Globus pallidus (tissue), 1 donor: ENCODE data around the gene PARP8.
"Not testable (repeated sequence)": the region's sequence is repeated elsewhere in the genome, so short reads cannot be mapped to it uniquely, and the experiment has no call there.

ENCODE experiments used
- DNase-seq: peaks from one replicate; pipeline ENCODE4 v3.0.0-alpha.2; 2015; ENCODE audit warnings: low spot score

PARP8 gene

GRCh38 chr5:50786073-50786472, 119.6 kb downstream of the PARP8 start:
- no peak for DNase-seq

GRCh38 chr5:50791813-50792212, 125.4 kb downstream of the PARP8 start:
- DNase-seq, result no peak

DNA sequence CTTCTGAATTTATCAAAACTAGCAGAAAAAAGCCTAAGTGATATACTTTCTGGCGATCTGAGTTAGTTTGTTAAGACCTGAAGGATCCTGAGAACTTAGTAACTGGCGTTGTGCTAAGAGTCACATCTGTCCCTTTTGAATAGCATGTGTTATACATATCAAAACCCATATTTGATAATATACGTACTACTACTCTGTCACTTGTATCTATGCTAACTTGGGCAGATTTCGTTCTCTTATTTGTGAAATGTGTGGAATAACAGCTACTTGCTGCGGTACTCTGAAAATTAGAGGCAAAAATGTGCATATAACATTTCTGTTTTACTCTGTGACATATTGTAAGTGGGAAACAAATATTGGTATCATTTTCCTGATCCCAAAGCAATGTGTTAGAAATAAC, 126.4 kb downstream of the PARP8 start:
- DNase-seq, result no peak

DNA sequence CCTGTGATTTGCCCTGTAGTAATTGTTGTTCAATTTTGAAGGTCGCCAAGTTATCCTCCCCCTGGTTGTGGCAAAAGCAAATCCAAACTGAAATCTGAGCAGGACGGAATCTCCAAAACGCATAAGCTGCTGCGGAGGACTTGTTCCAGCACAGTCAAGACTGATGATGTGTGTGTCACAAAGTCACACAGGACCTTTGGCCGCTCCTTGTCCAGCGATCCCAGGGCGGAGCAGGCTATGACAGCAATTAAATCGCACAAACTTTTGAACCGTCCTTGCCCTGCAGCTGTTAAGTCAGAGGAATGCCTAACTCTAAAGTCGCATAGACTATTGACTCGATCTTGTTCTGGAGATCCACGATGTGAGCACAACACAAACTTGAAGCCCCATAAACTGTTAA, 128.4 kb downstream of the PARP8 start:
- no peak for DNase-seq

DNA sequence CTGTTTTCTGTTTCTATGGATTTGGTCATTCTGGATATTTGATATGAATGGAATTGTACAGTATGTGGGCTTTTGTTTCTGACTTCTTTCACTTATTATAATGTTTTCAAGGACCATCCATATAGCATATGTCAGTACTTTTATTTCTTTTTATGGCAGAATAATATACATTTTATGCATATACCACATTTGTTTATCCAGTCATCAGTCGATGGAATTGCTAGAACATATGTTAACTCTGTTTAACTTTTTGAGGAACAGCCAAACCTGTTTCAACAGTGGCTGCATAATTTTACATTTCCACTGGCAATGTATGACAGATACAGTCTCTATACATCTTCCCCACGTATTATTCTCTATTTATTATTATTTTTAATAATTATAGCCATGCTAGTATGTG, 131.6 kb downstream of the PARP8 start:
- DNase-seq, result no peak

GRCh38 chr5:50799596-50799995, 133.2 kb downstream of the PARP8 start:
- DNase-seq, result no peak

DNA sequence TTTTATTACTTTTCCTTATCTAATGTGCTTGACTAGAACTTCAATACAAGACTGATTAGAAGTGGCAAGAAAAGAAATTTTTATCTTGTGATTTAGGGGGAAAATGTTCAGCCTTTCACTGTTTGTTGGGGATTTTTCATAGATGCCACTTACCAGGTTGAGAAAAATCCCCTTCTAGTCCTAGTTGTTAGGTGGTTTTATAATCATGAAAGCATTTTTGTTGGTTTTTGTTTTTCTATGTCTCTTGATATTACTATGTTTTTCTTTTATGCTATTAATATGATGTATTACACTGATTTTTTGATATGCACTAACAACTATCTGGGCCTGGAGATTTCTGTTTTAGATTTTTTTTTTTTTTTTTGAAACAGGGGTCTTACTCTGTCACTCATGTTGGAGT, 134.0 kb downstream of the PARP8 start:
- DNase-seq, result no peak

GRCh38 chr5:50807661-50808060, 141.2 kb downstream of the PARP8 start:
- no peak for DNase-seq

DNA sequence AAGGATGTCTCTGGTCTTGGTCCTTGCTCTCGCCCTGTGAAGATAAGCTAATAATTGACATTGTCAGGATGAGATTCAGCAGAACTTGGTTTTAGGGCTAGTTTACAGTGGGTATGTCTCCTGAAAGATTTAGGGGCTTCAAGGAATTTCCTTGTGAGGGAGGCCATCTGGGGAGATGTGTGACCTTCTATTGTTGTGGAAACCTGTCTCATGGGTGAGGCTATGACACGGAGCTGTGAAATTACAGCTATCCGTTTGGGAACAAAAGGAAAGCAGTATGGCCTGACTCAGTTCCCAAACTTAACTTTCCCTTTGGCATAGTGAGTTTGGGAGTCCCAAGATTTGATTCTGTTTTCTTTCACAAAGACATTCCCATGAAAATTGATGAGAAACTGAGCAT, 142.0 kb downstream of the PARP8 start:
- DNase-seq, result no peak

GRCh38 chr5:50811746-50812145, 145.3 kb downstream of the PARP8 start:
- DNase-seq, result not testable (repeated sequence)

DNA sequence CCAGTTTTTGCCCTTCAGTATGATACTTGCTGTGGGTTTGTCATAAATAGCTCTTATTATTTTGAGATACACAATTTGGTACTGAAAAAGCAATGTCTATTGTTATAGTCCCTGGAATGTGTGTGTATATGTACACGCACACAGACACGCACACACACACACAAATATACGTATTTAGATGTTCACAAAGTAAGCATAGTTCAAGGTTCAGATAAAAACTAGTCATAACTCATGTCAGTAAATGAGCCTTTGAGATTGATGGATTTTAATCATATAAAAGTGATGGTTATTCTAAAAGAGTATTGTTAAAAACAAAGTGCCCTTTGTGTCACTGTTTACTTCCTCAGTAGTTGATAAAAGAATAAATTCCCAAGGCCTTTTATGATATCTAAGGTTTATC, 147.3 kb downstream of the PARP8 start:
- DNase-seq, result no peak

DNA sequence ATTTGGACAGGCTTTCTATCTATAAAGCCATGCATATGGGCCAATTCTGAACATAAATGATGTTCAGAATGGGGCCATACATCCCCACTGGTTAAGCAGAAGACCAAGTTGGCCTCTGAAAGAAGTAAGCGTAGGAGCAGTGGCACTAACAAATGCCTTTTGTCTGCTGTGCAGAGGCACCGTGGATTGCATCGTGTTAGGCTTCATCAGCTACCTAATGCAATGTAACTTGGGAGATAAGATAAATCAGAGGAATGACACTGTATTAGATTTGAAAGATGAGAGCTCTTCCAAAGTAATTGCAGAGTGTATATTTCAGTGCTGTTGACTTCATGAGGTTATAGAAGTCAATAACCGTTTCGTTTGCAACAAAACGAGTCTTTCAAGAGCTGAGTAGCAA, 148.1 kb downstream of the PARP8 start:
- no peak for DNase-seq

DNA sequence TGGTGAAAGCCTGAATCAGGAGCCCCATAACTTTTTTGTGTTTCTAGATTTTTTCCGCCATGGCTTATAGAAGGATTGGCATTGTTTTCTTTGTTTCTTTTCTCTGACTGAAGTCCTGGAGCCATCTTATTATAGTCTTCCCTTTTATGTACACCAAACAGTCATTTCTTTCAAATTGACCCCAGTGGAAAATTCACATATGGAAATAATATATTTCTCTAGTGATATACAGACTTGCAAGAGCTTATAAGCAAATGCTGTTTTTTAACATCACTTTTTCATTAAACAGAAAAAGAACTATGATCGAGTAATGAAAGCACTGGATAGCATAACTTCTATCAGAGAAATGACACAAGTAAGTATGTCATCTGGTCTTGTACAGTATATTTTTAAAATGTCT, 155.6 kb downstream of the PARP8 start:
- DNase-seq, result no peak

DNA sequence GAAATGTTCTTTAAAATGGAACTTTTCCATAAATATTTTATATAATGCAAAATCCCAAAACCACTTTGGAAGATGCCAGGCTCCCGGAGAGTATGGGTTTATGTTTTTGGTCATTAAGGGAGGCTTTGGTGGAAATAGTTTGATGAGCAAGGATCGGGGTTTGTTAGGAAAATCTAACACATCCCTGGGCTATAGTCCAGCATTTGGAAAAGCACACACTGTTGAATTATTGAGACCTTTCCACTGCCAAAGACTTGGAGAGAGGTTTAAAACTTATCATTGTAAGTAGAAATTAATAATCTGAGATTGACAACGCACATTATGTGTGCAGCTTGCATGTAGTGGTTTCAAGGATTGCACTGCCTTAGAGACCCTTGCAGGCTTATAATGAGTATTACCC, 156.3 kb downstream of the PARP8 start:
- DNase-seq, result no peak

DNA sequence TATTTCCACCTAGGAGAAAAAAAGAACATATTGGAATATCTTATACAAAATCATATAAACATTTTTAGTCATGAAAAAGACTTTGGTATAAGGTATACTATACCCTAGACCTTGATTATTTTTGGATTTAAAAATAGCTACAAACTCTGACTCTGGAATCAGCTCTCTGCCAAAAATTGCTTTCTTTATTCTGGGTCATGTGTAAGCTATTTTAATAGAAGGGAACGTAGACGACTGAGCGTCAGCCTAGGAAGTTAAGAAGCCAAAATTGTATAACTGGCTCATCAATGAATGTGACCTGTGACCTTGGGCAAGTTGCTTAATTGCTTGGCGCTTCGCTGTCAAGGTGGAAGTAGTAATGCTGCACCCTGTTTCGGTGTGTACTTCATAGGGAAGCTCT, 157.1 kb downstream of the PARP8 start:
- DNase-seq, result no peak

DNA sequence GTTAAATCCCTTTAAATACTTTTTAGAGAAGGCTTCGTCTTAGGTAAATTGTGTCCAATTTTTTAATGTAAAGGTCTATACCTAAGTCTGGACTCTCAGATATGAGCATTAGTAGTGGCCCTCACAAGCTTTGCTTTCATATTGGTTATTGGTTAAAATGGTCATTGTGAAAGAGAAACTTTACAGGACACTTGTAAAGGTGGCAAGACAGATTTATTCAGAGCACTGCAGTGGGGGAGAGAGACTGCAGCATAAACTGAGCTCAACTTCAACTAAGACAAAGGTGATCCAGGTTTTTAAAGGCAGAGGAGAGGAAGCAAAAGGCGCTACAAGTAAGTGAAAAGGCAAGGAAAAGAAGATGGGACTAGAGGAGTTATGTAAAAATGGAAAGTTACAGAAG, 157.7 kb downstream of the PARP8 start:
- no peak for DNase-seq

- DNase-seq, result no peak
These were observed 161.2 kb downstream of the PARP8 start for GRCh38 chr5:50827516-50828247.

DNA sequence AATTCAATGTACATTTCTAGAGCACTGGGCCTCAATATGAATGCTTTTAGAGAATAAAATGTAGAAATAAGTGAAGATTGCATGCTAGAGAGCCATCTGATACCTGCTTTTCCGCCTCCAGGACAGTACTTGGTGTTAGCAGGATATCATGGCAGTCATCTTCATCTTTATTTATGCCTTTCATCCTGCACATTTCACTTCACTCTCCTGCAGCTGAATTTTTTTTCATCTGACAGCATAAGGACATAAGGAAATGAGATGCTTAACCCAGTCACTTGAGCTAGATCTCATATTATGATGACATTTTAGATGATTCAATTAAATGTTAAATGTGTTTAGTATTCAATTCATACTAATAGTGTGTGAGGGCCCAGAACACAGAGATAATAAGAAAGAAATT, 162.6 kb downstream of the PARP8 start:
- DNase-seq, result no peak

DNA sequence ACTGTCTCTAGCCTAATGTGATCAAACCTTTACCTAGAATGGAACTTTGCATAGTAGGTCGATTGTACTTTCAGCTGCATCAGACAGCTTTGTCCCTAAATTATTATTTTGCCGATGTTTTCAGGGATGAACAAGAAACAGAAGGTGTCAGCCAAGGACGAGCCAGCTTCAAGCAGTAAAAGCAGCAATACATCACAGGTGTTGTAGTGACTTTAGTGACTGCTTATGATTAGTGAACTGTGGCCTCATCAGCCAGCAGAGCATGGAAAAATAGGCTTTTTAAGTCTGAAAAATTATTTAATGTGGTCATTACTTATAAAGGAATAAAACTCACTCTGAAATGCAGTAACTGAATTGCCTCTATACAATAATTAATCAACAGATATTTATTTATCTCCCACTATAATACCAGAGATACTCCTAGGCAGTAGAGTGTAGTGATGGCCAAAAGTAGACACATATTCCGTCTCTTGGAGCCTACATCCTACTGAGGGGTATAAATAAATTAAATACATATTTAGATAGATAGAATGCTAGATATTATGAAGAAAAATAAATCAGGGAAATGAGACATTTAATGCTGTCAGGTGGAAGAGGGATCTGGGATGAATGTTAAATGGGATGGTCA, 166.3 kb downstream of the PARP8 start:
- DNase-seq, result no peak

DNA sequence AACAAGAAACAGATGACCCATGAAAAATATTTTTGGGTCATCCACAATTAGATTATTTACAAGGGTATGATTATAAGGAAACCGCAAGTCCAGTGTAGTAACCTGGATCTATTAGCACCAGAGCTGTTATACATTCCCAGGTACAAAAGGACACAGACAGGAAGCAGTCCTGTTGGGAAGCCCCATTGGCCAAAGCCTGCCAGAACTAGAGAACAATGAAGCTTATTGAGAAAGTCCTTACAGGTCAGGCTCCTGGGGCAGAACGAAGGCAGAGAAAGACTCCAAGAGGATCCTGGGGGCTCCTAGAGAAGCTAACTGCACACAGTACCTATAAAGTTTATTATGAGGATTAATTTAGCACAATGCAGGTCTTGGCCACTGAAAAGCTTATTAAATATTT, 169.9 kb downstream of the PARP8 start:
- no peak for DNase-seq

DNA sequence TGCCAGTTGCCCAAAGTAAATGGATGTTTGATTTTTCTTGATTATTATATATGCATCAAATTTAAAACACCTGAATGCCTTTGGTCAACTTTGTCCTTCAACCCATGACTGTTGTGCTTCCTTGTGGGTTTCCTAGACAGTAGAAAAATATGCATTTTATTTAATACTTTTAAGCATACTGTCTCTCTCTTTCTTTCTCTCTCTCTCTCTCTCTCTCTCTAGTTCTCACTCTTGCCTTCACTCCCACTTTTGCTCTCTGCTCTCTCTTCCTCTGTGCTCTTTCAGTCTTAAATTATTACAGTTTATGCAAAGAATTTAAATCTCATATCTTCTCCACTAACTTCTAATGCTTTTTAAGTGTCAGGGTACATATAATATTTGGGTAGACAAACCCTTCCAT, 173.0 kb downstream of the PARP8 start:
- no peak for DNase-seq

DNA sequence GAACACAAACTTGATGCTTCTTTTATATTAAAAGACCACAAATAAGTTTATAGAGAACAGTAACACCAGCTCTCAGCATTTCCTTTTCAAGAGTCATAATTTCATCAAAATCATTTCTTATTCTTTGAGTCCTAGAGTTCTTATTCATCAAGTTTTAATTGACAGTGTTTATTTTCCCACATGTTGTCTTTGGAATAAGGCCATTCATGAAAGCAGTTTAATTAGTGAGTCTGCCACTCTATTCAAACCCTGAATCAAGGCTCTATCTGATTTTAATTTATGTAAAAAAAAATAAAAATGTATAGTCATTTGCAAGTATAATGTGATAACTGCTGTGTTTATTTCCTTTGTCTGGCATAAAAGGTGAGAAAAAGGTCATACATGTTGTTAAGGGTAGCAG, 176.7 kb downstream of the PARP8 start:
- no peak for DNase-seq

- no peak for DNase-seq
These were observed 179.8 kb downstream of the PARP8 start for GRCh38 chr5:50846261-50846660.

DNA sequence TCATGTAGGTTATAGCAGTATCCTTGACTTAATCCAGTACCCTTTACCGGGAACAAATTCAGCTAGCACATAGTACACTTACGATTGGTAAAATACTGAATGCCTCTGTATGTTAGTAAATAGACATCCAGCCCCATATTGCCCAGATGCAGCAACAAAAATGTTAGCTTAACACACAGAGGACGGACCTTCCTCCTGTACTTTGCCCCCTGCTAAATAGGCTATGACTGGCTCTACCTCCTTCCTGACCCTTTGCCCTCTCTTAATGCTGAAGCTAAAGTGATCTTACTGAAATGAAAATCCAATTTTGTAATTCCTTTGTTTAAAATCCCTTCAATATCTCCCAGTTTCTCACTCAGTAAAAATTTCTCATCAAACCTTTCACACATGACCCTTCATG, 183.1 kb downstream of the PARP8 start:
- no peak for DNase-seq
